DND-41 (cell line): Measurements from ENCODE around the gene ADK.

Source experiments
- ATAC-seq: fragments of 200-7000 bp; cut with Tn5 transposase; 3 replicates; pipeline ENCODE4 v1.9.1; 2021; ENCODE audit warnings: low read depth; ENCODE audit not compliant: insufficient read depth
- DNase-seq: peaks from one replicate; pipeline ENCODE4 v3.0.0-alpha.2; 2020
- H2AFZ ChIP-seq: 2 replicates; pipeline ENCODE4 v1.6.0; 2012; ENCODE audit warnings: low read depth, low read length
- H3K27ac ChIP-seq: 2 replicates; pipeline ENCODE4 v1.5.1; 2012; ENCODE audit warnings: low read length, inconsistent platforms
- H3K27me3 ChIP-seq: fragments of 200-600 bp; sonication (generic); 2 replicates; pipeline ENCODE4 v1.6.0; 2012; ENCODE audit warnings: low read length, mild to moderate bottlenecking, inconsistent platforms; ENCODE audit not compliant: insufficient read depth, poor library complexity
- H3K36me3 ChIP-seq: 2 replicates; pipeline ENCODE4 v1.5.1; 2012; ENCODE audit warnings: low read length, inconsistent platforms; ENCODE audit not compliant: insufficient read depth
- H3K4me1 ChIP-seq: 2 replicates; pipeline ENCODE4 v1.5.1; 2012; ENCODE audit warnings: mild to moderate bottlenecking, low read length; ENCODE audit not compliant: insufficient read depth
- H3K4me2 ChIP-seq: 2 replicates; pipeline ENCODE4 v1.6.0; 2012; ENCODE audit warnings: mild to moderate bottlenecking, moderate library complexity, low read length, inconsistent platforms; ENCODE audit not compliant: insufficient read depth
- H3K4me3 ChIP-seq, 2 experiments: fragments of 200-600 bp in 1 of 2; shearing (Covaris generic) in 1 of 2; 2 replicates each; pipeline ENCODE4 v1.5.1; 2012 to 2016; ENCODE audit warnings: inconsistent platforms in 2 of 2, low read length in 2 of 2, mild to moderate bottlenecking in 2 of 2, low read depth in 1 of 2, moderate library complexity in 1 of 2
- H3K79me2 ChIP-seq: 2 replicates; pipeline ENCODE4 v1.6.0; 2012; ENCODE audit warnings: low read length, inconsistent platforms; ENCODE audit not compliant: insufficient read depth
- H3K9ac ChIP-seq: 2 replicates; pipeline ENCODE4 v1.6.0; 2012; ENCODE audit warnings: low read depth, mild to moderate bottlenecking, inconsistent platforms, low read length, moderate library complexity
- H3K9me3 ChIP-seq: 2 replicates; pipeline ENCODE4 v1.5.1; 2012; ENCODE audit warnings: low read length, moderate library complexity, mild to moderate bottlenecking, inconsistent platforms; ENCODE audit not compliant: insufficient read depth, severe bottlenecking
- H4K20me1 ChIP-seq: 2 replicates; pipeline ENCODE4 v1.6.0; 2012; ENCODE audit warnings: low read length; ENCODE audit not compliant: insufficient read depth
- EZH2 ChIP-seq: IDR thresholded peaks from 3 replicates; pipeline ENCODE4 v1.6.1; 2012; ENCODE audit warnings: borderline replicate concordance, low read depth, mild to moderate bottlenecking, moderate library complexity, low read length, inconsistent platforms; ENCODE audit not compliant: severe bottlenecking
- TF ChIP-seq, protein P1 (sequence below): IDR thresholded peaks from 2 replicates; pipeline ENCODE4 v1.5.1; 2012; ENCODE audit warnings: borderline replicate concordance, low read length, moderate library complexity, mild to moderate bottlenecking; ENCODE audit not compliant: poor library complexity, severe bottlenecking; ENCODE audit errors: extremely low read depth

The ADK gene

DNA sequence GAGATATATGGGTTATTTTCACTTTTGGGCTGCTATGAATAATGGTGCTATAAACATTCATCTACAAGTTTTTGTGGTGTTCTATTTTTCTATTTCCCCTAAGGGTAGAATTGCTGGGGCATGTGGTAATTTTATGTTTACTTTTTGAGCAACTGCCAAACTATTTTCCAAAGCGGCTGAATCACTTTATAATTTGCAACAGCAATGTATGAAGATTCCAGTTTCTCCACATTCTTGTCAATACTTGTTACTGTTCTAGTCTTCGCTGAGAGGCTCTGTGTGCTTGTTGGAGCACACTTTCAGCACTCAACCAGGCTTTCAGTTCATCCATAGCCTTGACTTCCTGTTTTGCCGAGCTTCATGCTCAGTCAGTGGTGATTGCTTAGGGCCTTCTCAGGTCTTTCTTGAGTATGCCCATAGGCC, 39.0 kb downstream of the ADK start:
- peaks cover 5% of the 10 kb centered on the region; the same call in 1 of the 2 replicates for H4K20me1 ChIP-seq
- H3K4me1 ChIP-seq, result peaks cover 18% of the 10 kb centered on the region
- peaks cover 89% of the 10 kb centered on the region for H3K79me2 ChIP-seq
- ATAC-seq (peak; percentile 95), DNase-seq (peak; percentile 53)
- peak overlapping the region; percentile 35 for H3K9ac ChIP-seq
- H2AFZ ChIP-seq, result peak overlapping the region; percentile 57
- H3K4me2 ChIP-seq, result peak overlapping the region; percentile 47
- H3K27ac ChIP-seq, result peak overlapping the region; percentile 62
- no peaks in the 10 kb centered on the region for H3K36me3 ChIP-seq
- H3K9me3 ChIP-seq, result no peaks in the 10 kb centered on the region
- TF ChIP-seq, protein P1, sequence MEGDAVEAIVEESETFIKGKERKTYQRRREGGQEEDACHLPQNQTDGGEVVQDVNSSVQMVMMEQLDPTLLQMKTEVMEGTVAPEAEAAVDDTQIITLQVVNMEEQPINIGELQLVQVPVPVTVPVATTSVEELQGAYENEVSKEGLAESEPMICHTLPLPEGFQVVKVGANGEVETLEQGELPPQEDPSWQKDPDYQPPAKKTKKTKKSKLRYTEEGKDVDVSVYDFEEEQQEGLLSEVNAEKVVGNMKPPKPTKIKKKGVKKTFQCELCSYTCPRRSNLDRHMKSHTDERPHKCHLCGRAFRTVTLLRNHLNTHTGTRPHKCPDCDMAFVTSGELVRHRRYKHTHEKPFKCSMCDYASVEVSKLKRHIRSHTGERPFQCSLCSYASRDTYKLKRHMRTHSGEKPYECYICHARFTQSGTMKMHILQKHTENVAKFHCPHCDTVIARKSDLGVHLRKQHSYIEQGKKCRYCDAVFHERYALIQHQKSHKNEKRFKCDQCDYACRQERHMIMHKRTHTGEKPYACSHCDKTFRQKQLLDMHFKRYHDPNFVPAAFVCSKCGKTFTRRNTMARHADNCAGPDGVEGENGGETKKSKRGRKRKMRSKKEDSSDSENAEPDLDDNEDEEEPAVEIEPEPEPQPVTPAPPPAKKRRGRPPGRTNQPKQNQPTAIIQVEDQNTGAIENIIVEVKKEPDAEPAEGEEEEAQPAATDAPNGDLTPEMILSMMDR, result no peak
- TF ChIP-seq EZH2, result no peak
- H3K4me3 ChIP-seq, result peak overlapping the region in 1 of 2 experiments; percentile 20; a peak in 1 of 4 replicates
- no peaks in the 10 kb centered on the region for H3K27me3 ChIP-seq

DNA sequence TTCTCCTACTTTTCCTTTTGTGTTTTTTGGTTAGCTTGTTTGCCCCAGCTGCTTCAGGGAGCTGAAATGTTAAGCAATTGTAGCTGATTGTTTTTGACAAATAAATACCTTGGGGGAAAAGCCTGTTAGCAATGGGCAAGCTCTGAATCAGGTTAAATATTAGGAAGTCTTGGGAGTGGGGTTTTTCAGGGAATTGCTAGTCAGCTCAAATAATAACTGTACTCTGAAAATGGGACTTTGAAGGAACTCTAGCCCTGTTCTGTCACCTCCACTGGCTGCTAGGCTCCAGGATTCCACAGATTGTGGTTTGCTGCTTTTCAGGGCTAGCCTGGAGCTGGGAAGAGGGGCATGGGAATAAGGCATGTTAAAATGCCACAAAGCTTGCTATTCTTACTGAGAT, 39.5 kb downstream of the ADK start:
- peaks cover 90% of the 10 kb centered on the region for H3K79me2 ChIP-seq
- H3K9me3 ChIP-seq, result no peaks in the 10 kb centered on the region
- peak overlapping the region; percentile 35; the same call in 1 of the 2 replicates for H3K9ac ChIP-seq
- peaks cover 5% of the 10 kb centered on the region; the same call in 1 of the 2 replicates for H4K20me1 ChIP-seq
- peaks cover 18% of the 10 kb centered on the region for H3K4me1 ChIP-seq
- DNase-seq (no peak), ATAC-seq (peak; percentile 31; the same call in 2 of the 3 replicates)
- peak overlapping the region; percentile 62 for H3K27ac ChIP-seq
- H3K27me3 ChIP-seq, result no peaks in the 10 kb centered on the region
- peak overlapping the region in 1 of 2 experiments; percentile 20; a peak in 1 of 4 replicates for H3K4me3 ChIP-seq
- H3K36me3 ChIP-seq, result no peaks in the 10 kb centered on the region
- TF ChIP-seq, protein P1, result no peak
- no peak for TF ChIP-seq EZH2
- peak overlapping the region; percentile 47 for H3K4me2 ChIP-seq
- H2AFZ ChIP-seq, result peak overlapping the region; percentile 57

DNA sequence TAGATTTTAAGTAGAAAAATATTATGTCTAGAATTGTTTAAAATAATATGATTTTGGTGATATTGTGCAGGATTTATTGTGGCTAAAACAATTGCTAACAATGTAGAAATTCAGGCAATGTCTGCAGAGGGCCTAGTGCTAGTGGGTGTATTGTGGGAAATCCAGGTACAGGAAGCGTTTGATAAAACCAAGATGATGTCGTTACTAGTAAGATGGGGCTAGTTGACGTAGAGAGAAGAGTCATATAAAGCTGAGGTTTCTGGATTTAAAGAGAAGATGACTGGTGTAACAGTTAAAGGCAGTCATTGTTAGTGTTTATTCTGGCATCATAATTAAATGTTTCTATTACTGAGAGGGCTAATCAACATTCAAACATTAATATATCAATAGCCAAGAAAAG, 43.5 kb downstream of the ADK start:
- peaks cover 12% of the 10 kb centered on the region for H3K4me1 ChIP-seq
- H3K79me2 ChIP-seq, result peaks cover 76% of the 10 kb centered on the region
- H2AFZ ChIP-seq, result no peak overlapping the region
- no peak overlapping the region for H3K4me2 ChIP-seq
- no peak overlapping the region for H3K4me3 ChIP-seq
- H4K20me1 ChIP-seq, result peaks cover 5% of the 10 kb centered on the region; the same call in 1 of the 2 replicates
- TF ChIP-seq, protein P1, result no peak
- no peak for TF ChIP-seq EZH2
- no peak for DNase-seq
- no peaks in the 10 kb centered on the region for H3K36me3 ChIP-seq
- no peaks in the 10 kb centered on the region for H3K9me3 ChIP-seq
- H3K27me3 ChIP-seq, result no peaks in the 10 kb centered on the region
- H3K9ac ChIP-seq, result no peak overlapping the region
- no peak overlapping the region for H3K27ac ChIP-seq
- no peak for ATAC-seq
